ENCODE data around the gene UTP4. TPM values are rescaled to one million over a fixed set of nuclear protein-coding genes. Genes with fewer than 3 reads are reported as not detected.

Gene UTP4
- total and polyA plus RNA-seq, 2 of the 8 experiments (the other 6 are each of a cell fraction or from before 2014, with no cell fraction given) = 101 to 118 TPM

DNA sequence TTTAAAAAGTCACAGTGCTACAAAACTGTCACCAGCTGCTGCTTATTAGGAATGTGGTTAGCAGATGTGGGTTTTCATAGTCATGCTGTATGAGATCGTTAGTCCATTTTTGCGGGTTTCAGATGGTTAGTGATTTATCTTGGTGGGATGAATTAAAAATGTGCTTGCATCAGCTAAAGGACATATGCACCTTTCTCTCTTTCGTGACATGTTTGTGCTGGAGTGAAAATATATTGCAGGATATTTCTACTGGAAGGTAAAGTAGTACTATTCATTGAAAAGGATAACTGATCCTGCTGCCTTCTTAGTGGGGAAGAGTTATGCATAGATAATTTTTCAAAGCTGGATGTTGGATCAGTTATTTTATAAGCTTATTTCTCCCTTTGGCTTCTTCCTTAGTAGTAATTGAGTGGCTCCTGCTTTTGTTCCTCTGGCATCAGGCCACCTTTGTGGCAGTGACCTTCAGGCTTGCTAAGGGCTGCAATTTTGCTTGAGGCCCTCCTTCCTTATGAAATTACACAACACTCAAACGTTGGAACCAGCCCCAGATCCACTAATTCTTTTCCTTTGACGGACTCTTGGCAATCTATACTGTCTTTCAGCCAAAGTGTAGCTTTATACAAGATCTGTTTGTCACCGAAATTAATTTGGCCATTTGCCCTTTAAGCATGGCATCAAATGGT lies 47.0 kb downstream of the UTP4 start (continued):
- TF ChIP-seq MAFK (IDR thresholded peaks at IDR 0.05; ENCODE audit: low read depth, low read length) (no peak), SAP30 (IDR thresholded peaks at IDR 0.05; ENCODE audit: insufficient read depth, insufficient replicate concordance, low read length) (no peak)
- TF ChIP-seq, protein P1, sequence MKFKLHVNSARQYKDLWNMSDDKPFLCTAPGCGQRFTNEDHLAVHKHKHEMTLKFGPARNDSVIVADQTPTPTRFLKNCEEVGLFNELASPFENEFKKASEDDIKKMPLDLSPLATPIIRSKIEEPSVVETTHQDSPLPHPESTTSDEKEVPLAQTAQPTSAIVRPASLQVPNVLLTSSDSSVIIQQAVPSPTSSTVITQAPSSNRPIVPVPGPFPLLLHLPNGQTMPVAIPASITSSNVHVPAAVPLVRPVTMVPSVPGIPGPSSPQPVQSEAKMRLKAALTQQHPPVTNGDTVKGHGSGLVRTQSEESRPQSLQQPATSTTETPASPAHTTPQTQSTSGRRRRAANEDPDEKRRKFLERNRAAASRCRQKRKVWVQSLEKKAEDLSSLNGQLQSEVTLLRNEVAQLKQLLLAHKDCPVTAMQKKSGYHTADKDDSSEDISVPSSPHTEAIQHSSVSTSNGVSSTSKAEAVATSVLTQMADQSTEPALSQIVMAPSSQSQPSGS (IDR thresholded peaks at IDR 0.05; ENCODE audit: low read length) = no peak

Data from H1 (cell line).